ENCODE results near the gene THY1.

DNA sequence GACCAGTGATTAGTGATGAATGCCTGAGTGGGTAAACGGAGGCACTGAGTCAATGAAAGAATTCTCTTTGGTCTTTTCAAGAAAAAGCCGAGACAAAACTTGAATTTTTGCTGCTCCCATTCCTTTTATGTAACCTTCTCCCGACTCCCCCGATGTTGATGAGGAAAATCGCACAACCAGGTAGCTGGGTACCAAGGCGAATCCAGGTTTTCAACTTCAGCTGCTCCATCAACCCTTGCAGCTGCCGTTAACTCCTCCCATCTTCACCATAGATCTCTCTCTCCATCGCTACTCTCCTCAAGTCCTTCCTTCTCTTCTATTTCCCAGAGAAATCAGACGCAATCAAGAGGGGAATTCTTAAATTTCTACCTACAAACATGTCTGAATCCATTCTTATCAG, 40.9 kb downstream of the THY1 start:
- TF ChIP-seq ZNF121 (CRISPR knock-in tag; conservative IDR thresholded peaks at IDR 0.05), result no peak
- TF ChIP-seq HNRNPLL (IDR thresholded peaks at IDR 0.05; ENCODE audit: low read depth, low read length, poor library complexity, severe bottlenecking), result no peak
- TF ChIP-seq BHLHE40 (IDR thresholded peaks at IDR 0.05; ENCODE audit: low read length), result no peak
- no peak for TF ChIP-seq TARDBP (IDR thresholded peaks at IDR 0.05)
- TF ChIP-seq SETDB1 (IDR thresholded peaks at IDR 0.05; ENCODE audit: low read length), result no peak
- TF ChIP-seq POLR2A (conservative IDR thresholded peaks at IDR 0.05), result no peak
- TF ChIP-seq RAD21 (CRISPR knock-in tag; conservative IDR thresholded peaks at IDR 0.05 in 1 of 2, IDR thresholded peaks at IDR 0.05 in 1 of 2), result no peak
- TF ChIP-seq, protein P1, sequence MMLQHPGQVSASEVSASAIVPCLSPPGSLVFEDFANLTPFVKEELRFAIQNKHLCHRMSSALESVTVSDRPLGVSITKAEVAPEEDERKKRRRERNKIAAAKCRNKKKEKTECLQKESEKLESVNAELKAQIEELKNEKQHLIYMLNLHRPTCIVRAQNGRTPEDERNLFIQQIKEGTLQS (IDR thresholded peaks at IDR 0.05), result no peak
- TF ChIP-seq, protein P1 (CRISPR knock-in tag; conservative IDR thresholded peaks at IDR 0.05), result no peak
- TF ChIP-seq, protein P2, sequence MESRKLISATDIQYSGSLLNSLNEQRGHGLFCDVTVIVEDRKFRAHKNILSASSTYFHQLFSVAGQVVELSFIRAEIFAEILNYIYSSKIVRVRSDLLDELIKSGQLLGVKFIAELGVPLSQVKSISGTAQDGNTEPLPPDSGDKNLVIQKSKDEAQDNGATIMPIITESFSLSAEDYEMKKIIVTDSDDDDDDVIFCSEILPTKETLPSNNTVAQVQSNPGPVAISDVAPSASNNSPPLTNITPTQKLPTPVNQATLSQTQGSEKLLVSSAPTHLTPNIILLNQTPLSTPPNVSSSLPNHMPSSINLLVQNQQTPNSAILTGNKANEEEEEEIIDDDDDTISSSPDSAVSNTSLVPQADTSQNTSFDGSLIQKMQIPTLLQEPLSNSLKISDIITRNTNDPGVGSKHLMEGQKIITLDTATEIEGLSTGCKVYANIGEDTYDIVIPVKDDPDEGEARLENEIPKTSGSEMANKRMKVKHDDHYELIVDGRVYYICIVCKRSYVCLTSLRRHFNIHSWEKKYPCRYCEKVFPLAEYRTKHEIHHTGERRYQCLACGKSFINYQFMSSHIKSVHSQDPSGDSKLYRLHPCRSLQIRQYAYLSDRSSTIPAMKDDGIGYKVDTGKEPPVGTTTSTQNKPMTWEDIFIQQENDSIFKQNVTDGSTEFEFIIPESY (CRISPR knock-in tag; IDR thresholded peaks at IDR 0.05), result no peak
- TF ChIP-seq POLR2AphosphoS2 (IDR thresholded peaks at IDR 0.05; ENCODE audit: low read length), result no peak
- TF ChIP-seq, protein P3, sequence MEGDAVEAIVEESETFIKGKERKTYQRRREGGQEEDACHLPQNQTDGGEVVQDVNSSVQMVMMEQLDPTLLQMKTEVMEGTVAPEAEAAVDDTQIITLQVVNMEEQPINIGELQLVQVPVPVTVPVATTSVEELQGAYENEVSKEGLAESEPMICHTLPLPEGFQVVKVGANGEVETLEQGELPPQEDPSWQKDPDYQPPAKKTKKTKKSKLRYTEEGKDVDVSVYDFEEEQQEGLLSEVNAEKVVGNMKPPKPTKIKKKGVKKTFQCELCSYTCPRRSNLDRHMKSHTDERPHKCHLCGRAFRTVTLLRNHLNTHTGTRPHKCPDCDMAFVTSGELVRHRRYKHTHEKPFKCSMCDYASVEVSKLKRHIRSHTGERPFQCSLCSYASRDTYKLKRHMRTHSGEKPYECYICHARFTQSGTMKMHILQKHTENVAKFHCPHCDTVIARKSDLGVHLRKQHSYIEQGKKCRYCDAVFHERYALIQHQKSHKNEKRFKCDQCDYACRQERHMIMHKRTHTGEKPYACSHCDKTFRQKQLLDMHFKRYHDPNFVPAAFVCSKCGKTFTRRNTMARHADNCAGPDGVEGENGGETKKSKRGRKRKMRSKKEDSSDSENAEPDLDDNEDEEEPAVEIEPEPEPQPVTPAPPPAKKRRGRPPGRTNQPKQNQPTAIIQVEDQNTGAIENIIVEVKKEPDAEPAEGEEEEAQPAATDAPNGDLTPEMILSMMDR (IDR thresholded peaks at IDR 0.05 in 2 of 3, conservative IDR thresholded peaks at IDR 0.05 in 1 of 3; ENCODE audit: insufficient read depth in 2 of 3, low read depth in 1 of 3, low read length in 3 of 3), result no peak
- no peak for TF ChIP-seq ZNF140 (CRISPR knock-in tag; IDR thresholded peaks at IDR 0.05)
- no peak for TF ChIP-seq ELF4 (CRISPR knock-in tag; IDR thresholded peaks at IDR 0.05)
